Measurements from ENCODE around the gene MBNL2.

MBNL2 gene

DNA sequence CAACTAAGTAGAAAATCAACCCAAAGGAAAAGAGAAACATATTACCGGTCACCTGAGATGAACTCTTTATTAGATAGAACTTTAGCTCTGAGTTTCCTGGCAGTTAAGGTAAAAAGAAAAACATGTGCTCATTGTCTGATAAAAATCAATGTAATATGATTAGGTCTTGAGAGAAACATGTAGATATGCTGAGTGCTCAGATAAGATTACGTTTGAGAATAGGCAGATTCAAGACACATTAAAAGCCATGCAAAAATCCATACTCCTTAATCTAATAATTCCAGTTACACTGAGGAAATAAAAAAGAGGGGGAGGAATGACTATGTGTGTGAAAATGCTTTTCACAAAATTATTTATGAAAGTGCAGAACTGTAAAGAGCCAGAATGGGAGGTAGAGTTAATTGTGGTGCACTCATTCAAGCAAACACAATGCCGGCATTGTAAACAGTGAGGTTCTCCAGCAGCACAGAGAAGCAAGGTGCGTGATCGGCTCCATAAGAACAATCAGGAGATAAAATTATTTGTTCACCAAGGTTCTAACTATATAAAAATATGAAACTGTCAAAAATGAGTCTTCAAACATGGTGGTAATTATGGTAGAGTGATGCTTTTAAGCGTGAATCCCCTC, 88.8 kb downstream of the MBNL2 start:
- no peak for DNase-seq (ENCODE audit: low spot score)
- Histone ChIP-seq H3K4me1 (ENCODE audit: control insufficient read depth in 2 of 2, insufficient read depth in 1 of 2, low read depth in 1 of 2, low read length in 2 of 2) (peaks cover 14 to 22% of the 10 kb centered on the region in 2 donors), H3K9me3 (replicated peaks in 1 of 2; ENCODE audit: control insufficient read depth in 2 of 2, insufficient read depth in 1 of 2, low read depth in 1 of 2, low read length in 2 of 2) (peaks cover 0 to 1% of the 10 kb centered on the region in 2 donors), H3K79me1 (ENCODE audit: low read depth, low read length) (peaks cover 2% of the 10 kb centered on the region), H2BK5ac (ENCODE audit: low read length) (no peak overlapping the region), H2BK12ac (ENCODE audit: low read length) (no peak overlapping the region), H4K91ac (ENCODE audit: low read depth, low read length, poor library complexity) (no peak overlapping the region), H2AFZ (ENCODE audit: low read length) (no peak overlapping the region), H3K23ac (ENCODE audit: low read depth, low read length, poor library complexity) (no peak overlapping the region), H3K27me3 (ENCODE audit: control insufficient read depth in 3 of 3, insufficient read depth in 3 of 3, low read depth in 1 of 3, low read length in 3 of 3) (no peaks in the 10 kb centered on the region), H2BK120ac (ENCODE audit: low read depth, low read length) (no peak overlapping the region), H3K27ac (replicated peaks; ENCODE audit: low read length) (no peak overlapping the region), H3K4me2 (ENCODE audit: insufficient read depth, low read length, poor library complexity, severe bottlenecking) (no peak overlapping the region), H3K36me3 (replicated peaks in 1 of 2; ENCODE audit: control insufficient read depth in 2 of 2, insufficient read depth in 2 of 2, low read length in 2 of 2) (no peaks in the 10 kb centered on the region), H4K8ac (ENCODE audit: low read depth, low read length) (no peak overlapping the region), H3K18ac (ENCODE audit: low read length) (no peak overlapping the region), H3K9ac (ENCODE audit: low read depth, low read length, poor library complexity) (no peak overlapping the region), H2BK15ac (ENCODE audit: low read length) (no peak overlapping the region), H3K4ac (ENCODE audit: low read length) (no peak overlapping the region), H3K14ac (ENCODE audit: low read length) (no peak overlapping the region), H3K4me3 (ENCODE audit: low read length in 2 of 2) (no peak overlapping the region), H2AK5ac (ENCODE audit: low read depth, low read length) (no peak overlapping the region)
- no CpG with 5 or more reads among the region's 6 CpGs for WGBS, 2 donors (ENCODE audit: extremely low coverage in 2 of 2, insufficient read length in 2 of 2, insufficient replicate concordance in 1 of 2)

DNA sequence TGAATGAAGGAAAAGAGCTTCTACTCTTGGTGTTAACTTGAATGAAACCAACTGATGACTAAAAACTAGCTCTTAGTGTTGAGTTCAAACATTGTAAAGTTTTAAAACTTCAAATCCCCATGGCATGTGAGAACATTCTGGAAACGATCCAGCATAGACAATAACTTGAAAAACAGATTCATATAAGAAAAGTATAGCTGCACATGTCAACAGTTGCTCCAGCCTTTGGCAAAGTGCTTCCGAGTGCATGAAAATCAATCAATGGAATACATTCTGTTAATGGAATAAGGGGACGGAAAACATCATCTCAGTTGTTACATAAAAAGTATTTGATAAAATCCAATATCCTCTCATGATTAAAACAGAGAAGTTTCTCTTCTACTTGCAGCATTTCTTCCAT, 89.8 kb downstream of the MBNL2 start:
- H2AK5ac ChIP-seq (ENCODE audit: low read depth, low read length), result no peak overlapping the region
- H3K4ac ChIP-seq (ENCODE audit: low read length), result no peak overlapping the region
- H3K27me3 ChIP-seq (ENCODE audit: control insufficient read depth in 3 of 3, insufficient read depth in 3 of 3, low read depth in 1 of 3, low read length in 3 of 3), result no peaks in the 10 kb centered on the region
- H2BK12ac ChIP-seq (ENCODE audit: low read length), result no peak overlapping the region
- no peak overlapping the region for H4K91ac ChIP-seq (ENCODE audit: low read depth, low read length, poor library complexity)
- H2BK5ac ChIP-seq (ENCODE audit: low read length), result no peak overlapping the region
- no peaks in the 10 kb centered on the region for H3K36me3 ChIP-seq (replicated peaks in 1 of 2; ENCODE audit: control insufficient read depth in 2 of 2, insufficient read depth in 2 of 2, low read length in 2 of 2)
- no peak overlapping the region for H3K14ac ChIP-seq (ENCODE audit: low read length)
- no peak overlapping the region for H3K9ac ChIP-seq (ENCODE audit: low read depth, low read length, poor library complexity)
- no CpG with 5 or more reads among the region's 3 CpGs for whole genome bisulfite sequencing, 2 donors (ENCODE audit: extremely low coverage in 2 of 2, insufficient read length in 2 of 2, insufficient replicate concordance in 1 of 2)
- H3K4me3 ChIP-seq (ENCODE audit: low read length in 2 of 2), result no peak overlapping the region
- H2BK15ac ChIP-seq (ENCODE audit: low read length), result no peak overlapping the region
- H3K79me1 ChIP-seq (ENCODE audit: low read depth, low read length), result peaks cover 2% of the 10 kb centered on the region
- no peak for DNase-seq (ENCODE audit: low spot score)
- peaks cover 7 to 14% of the 10 kb centered on the region in 2 donors for H3K4me1 ChIP-seq (ENCODE audit: control insufficient read depth in 2 of 2, insufficient read depth in 1 of 2, low read depth in 1 of 2, low read length in 2 of 2)
- H3K23ac ChIP-seq (ENCODE audit: low read depth, low read length, poor library complexity), result no peak overlapping the region
- H3K4me2 ChIP-seq (ENCODE audit: insufficient read depth, low read length, poor library complexity, severe bottlenecking), result no peak overlapping the region
- H2AFZ ChIP-seq (ENCODE audit: low read length), result no peak overlapping the region
- H4K8ac ChIP-seq (ENCODE audit: low read depth, low read length), result no peak overlapping the region
- no peak overlapping the region for H2BK120ac ChIP-seq (ENCODE audit: low read depth, low read length)
- H3K9me3 ChIP-seq (replicated peaks in 1 of 2; ENCODE audit: control insufficient read depth in 2 of 2, insufficient read depth in 1 of 2, low read depth in 1 of 2, low read length in 2 of 2), result peaks cover 0 to 1% of the 10 kb centered on the region in 2 donors
- H3K18ac ChIP-seq (ENCODE audit: low read length), result no peak overlapping the region
- H3K27ac ChIP-seq (replicated peaks; ENCODE audit: low read length), result no peak overlapping the region

DNA sequence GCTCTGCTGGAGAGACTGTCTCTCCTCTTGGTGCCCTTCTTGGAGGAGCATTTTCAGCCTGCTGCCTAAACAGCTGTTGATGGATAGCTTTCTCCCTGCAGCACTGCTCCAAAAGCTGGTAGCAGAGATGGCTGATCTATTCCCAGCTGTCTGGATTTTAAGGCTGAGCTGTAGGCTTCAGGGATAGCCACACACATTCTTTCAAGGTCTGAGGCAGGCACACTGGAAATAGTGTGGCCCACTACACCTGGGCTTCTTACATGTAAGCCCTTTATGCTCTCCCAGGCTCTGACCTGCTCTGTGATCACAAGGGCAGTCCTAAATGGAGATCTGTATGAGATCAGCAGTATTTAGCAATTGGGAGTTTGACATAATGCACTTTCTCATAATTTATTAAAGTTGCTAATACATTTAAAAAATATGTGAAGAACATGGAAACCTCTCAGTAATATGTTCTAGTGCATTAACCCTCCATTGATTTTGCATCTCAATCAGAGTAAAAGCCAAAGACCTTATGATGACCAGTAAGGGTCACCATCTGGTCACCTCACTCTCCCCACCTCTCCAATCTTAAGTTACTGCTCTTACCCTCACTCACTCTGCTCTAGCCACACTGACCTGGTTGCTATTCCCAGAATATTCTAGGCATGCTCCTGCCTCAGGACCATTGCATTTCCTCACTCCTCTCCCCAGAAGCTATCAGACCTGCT, 91.6 kb downstream of the MBNL2 start:
- Histone ChIP-seq H4K8ac (ENCODE audit: low read depth, low read length) (no peak overlapping the region), H2AFZ (ENCODE audit: low read length) (no peak overlapping the region), H2BK5ac (ENCODE audit: low read length) (no peak overlapping the region), H2BK120ac (ENCODE audit: low read depth, low read length) (no peak overlapping the region), H3K14ac (ENCODE audit: low read length) (no peak overlapping the region), H3K9me3 (replicated peaks in 1 of 2; ENCODE audit: control insufficient read depth in 2 of 2, insufficient read depth in 1 of 2, low read depth in 1 of 2, low read length in 2 of 2) (peaks cover 0 to 1% of the 10 kb centered on the region in 2 donors), H2BK12ac (ENCODE audit: low read length) (no peak overlapping the region), H3K23ac (ENCODE audit: low read depth, low read length, poor library complexity) (no peak overlapping the region), H3K9ac (ENCODE audit: low read depth, low read length, poor library complexity) (no peak overlapping the region), H4K91ac (ENCODE audit: low read depth, low read length, poor library complexity) (no peak overlapping the region), H3K36me3 (replicated peaks in 1 of 2; ENCODE audit: control insufficient read depth in 2 of 2, insufficient read depth in 2 of 2, low read length in 2 of 2) (no peaks in the 10 kb centered on the region), H3K27me3 (ENCODE audit: control insufficient read depth in 3 of 3, insufficient read depth in 3 of 3, low read depth in 1 of 3, low read length in 3 of 3) (no peaks in the 10 kb centered on the region), H3K4ac (ENCODE audit: low read length) (no peak overlapping the region), H3K18ac (ENCODE audit: low read length) (no peak overlapping the region), H3K4me1 (ENCODE audit: control insufficient read depth in 2 of 2, insufficient read depth in 1 of 2, low read depth in 1 of 2, low read length in 2 of 2) (peaks cover 4% of the 10 kb centered on the region in 2 donors), H3K4me3 (ENCODE audit: low read length in 2 of 2) (no peak overlapping the region), H2BK15ac (ENCODE audit: low read length) (no peak overlapping the region), H3K79me1 (ENCODE audit: low read depth, low read length) (peaks cover 2% of the 10 kb centered on the region), H3K4me2 (ENCODE audit: insufficient read depth, low read length, poor library complexity, severe bottlenecking) (no peak overlapping the region), H2AK5ac (ENCODE audit: low read depth, low read length) (no peak overlapping the region), H3K27ac (replicated peaks; ENCODE audit: low read length) (no peak overlapping the region)
- no peak for DNase-seq (ENCODE audit: low spot score)

DNA sequence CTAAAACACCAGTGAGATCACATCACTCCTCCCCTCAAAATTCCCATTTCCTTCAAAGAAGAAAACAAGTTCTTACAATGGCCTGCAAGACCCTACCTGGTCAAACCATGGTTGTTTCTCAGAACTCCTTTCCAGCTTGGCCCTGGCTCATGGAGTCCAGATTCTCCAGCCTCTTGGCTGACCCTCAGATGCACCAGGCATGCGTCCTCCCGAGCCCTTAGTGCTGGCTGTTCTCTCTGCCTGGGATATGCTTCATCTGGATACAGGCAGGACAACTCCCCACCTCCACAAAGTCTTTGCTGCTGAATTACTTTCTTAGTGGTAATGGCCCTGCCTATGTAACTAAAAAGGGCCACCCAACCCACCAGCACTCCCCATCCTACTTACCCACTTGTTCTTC, 94.3 kb downstream of the MBNL2 start:
- peak overlapping the region; percentile 77 for H3K14ac ChIP-seq (ENCODE audit: low read length)
- no peak overlapping the region for H4K91ac ChIP-seq (ENCODE audit: low read depth, low read length, poor library complexity)
- H3K23ac ChIP-seq (ENCODE audit: low read depth, low read length, poor library complexity), result no peak overlapping the region
- H2BK15ac ChIP-seq (ENCODE audit: low read length), result no peak overlapping the region
- H3K9me3 ChIP-seq (replicated peaks in 1 of 2; ENCODE audit: control insufficient read depth in 2 of 2, insufficient read depth in 1 of 2, low read depth in 1 of 2, low read length in 2 of 2), result no peaks in the 10 kb centered on the region
- no peaks in the 10 kb centered on the region for H3K27me3 ChIP-seq (ENCODE audit: control insufficient read depth in 3 of 3, insufficient read depth in 3 of 3, low read depth in 1 of 3, low read length in 3 of 3)
- H2AFZ ChIP-seq (ENCODE audit: low read length), result no peak overlapping the region
- no peaks in the 10 kb centered on the region for H3K4me1 ChIP-seq (ENCODE audit: control insufficient read depth in 2 of 2, insufficient read depth in 1 of 2, low read depth in 1 of 2, low read length in 2 of 2)
- H3K4me2 ChIP-seq (ENCODE audit: insufficient read depth, low read length, poor library complexity, severe bottlenecking), result no peak overlapping the region
- no peaks in the 10 kb centered on the region for H3K36me3 ChIP-seq (replicated peaks in 1 of 2; ENCODE audit: control insufficient read depth in 2 of 2, insufficient read depth in 2 of 2, low read length in 2 of 2)
- no peak overlapping the region for H2BK120ac ChIP-seq (ENCODE audit: low read depth, low read length)
- no peak overlapping the region for H3K27ac ChIP-seq (replicated peaks; ENCODE audit: low read length)
- no peak overlapping the region for H2BK5ac ChIP-seq (ENCODE audit: low read length)
- no peak overlapping the region for H3K4ac ChIP-seq (ENCODE audit: low read length)
- peaks cover 2% of the 10 kb centered on the region for H3K79me1 ChIP-seq (ENCODE audit: low read depth, low read length)
- H3K18ac ChIP-seq (ENCODE audit: low read length), result peak overlapping the region; percentile 4
- H3K9ac ChIP-seq (ENCODE audit: low read depth, low read length, poor library complexity), result no peak overlapping the region
- no peak overlapping the region for H4K8ac ChIP-seq (ENCODE audit: low read depth, low read length)
- no peak for DNase-seq (ENCODE audit: low spot score)
- no peak overlapping the region for H2AK5ac ChIP-seq (ENCODE audit: low read depth, low read length)
- H2BK12ac ChIP-seq (ENCODE audit: low read length), result no peak overlapping the region
- WGBS, 2 donors (ENCODE audit: extremely low coverage in 2 of 2, insufficient read length in 2 of 2, insufficient replicate concordance in 1 of 2), result no CpG with 5 or more reads among the region's 2 CpGs
- no peak overlapping the region for H3K4me3 ChIP-seq (ENCODE audit: low read length in 2 of 2)

All from neuronal stem cell (in vitro differentiated cells).